ENCODE data around the gene CPN1.
"Not testable (repeated sequence)": the region's sequence is repeated elsewhere in the genome, so short reads cannot be mapped to it uniquely, and the experiment has no call there.

The CPN1 gene

GRCh38 chr10:100025576-100025975 is 56.1 kb downstream of the CPN1 start:
- in situ Hi-C loops (cut with MboI; ENCODE audit: low sequenced_read_pairs): no loop called here

GRCh38 chr10:100024748-100025147 is 56.9 kb downstream of the CPN1 start:
- in situ Hi-C loops (cut with MboI; ENCODE audit: low sequenced_read_pairs): no loop called here

GRCh38 chr10:100022403-100022802 is 59.3 kb downstream of the CPN1 start:
- in situ Hi-C loops (cut with MboI; ENCODE audit: low sequenced_read_pairs): no loop called here

GRCh38 chr10:100021322-100021721 is 60.3 kb downstream of the CPN1 start:
- in situ Hi-C loops (cut with MboI; ENCODE audit: low sequenced_read_pairs): no loop called here

GRCh38 chr10:100020886-100021253 is 60.8 kb downstream of the CPN1 start:
- in situ Hi-C loops (cut with MboI; ENCODE audit: low sequenced_read_pairs): no loop called here

- in situ Hi-C loops (cut with MboI; ENCODE audit: low sequenced_read_pairs): no loop called here
Measured at GRCh38 chr10:100020142-100020885, 61.4 kb downstream of the CPN1 start.

- in situ Hi-C loops (cut with MboI; ENCODE audit: low sequenced_read_pairs): no loop called here
Measured at GRCh38 chr10:100019787-100020141, 61.9 kb downstream of the CPN1 start.

GRCh38 chr10:100014071-100014762 is 67.5 kb downstream of the CPN1 start:
- in situ Hi-C loops (cut with MboI; ENCODE audit: low sequenced_read_pairs): no loop called here

- in situ Hi-C loops (cut with MboI; ENCODE audit: low sequenced_read_pairs): no loop called here
Measured at GRCh38 chr10:100013621-100014020, 68.0 kb downstream of the CPN1 start.

- in situ Hi-C loops (cut with MboI; ENCODE audit: low sequenced_read_pairs): not testable (repeated sequence)
Measured at GRCh38 chr10:100011906-100012305, 69.8 kb downstream of the CPN1 start.

- in situ Hi-C loops (cut with MboI; ENCODE audit: low sequenced_read_pairs): no loop called here
Measured at GRCh38 chr10:100009793-100010676, 71.6 kb downstream of the CPN1 start, which contains the start of gene DNMBP. TSS of gene DNMBP (minus strand) at chr10:100009947. CDS start at chr10:99972124, 37,823 bp downstream.

GRCh38 chr10:100009283-100009792 is 72.3 kb downstream of the CPN1 start:
- in situ Hi-C loops (cut with MboI; ENCODE audit: low sequenced_read_pairs): no loop called here

- in situ Hi-C loops (cut with MboI; ENCODE audit: low sequenced_read_pairs): no loop called here
Measured at GRCh38 chr10:100008708-100009282, 72.9 kb downstream of the CPN1 start.

- in situ Hi-C loops (cut with MboI; ENCODE audit: low sequenced_read_pairs): no loop called here
Measured at GRCh38 chr10:100008142-100008522, 73.5 kb downstream of the CPN1 start.

GRCh38 chr10:100007231-100008141 is 74.2 kb downstream of the CPN1 start:
- in situ Hi-C loops (cut with MboI; ENCODE audit: low sequenced_read_pairs): no loop called here

- in situ Hi-C loops (cut with MboI; ENCODE audit: low sequenced_read_pairs): no loop called here
Measured at GRCh38 chr10:100006243-100006886, 75.3 kb downstream of the CPN1 start.

- in situ Hi-C loops (cut with MboI; ENCODE audit: low sequenced_read_pairs): no loop called here
Measured at GRCh38 chr10:100004805-100005510, 76.7 kb downstream of the CPN1 start.

- in situ Hi-C loops (cut with MboI; ENCODE audit: low sequenced_read_pairs): no loop called here
Measured at GRCh38 chr10:100000109-100000644, 81.5 kb downstream of the CPN1 start.
